Uterus (tissue), 2 donors: ENCODE measurements around the gene NTPCR.

Experiments
- POLR2A ChIP-seq, 2 donors: fragments of 450-650 bp; IDR thresholded peaks; one replicate each; pipeline ENCODE4 v1.6.1; 2016; ENCODE audit warnings: antibody characterized with exemption in 2 of 2, mild to moderate bottlenecking in 1 of 2, moderate library complexity in 1 of 2
- TF ChIP-seq, protein P1 (sequence below), 4 experiments: fragments of 200-600 bp in 2 of 4; fragments of 450-650 bp in 2 of 4; sonication (generic) in 2 of 4; IDR thresholded peaks; one replicate each; pipeline ENCODE4 v1.5.1; 2016 to 2019; ENCODE audit warnings: antibody characterized with exemption in 4 of 4, mild to moderate bottlenecking in 2 of 4, moderate library complexity in 1 of 4

DNA sequence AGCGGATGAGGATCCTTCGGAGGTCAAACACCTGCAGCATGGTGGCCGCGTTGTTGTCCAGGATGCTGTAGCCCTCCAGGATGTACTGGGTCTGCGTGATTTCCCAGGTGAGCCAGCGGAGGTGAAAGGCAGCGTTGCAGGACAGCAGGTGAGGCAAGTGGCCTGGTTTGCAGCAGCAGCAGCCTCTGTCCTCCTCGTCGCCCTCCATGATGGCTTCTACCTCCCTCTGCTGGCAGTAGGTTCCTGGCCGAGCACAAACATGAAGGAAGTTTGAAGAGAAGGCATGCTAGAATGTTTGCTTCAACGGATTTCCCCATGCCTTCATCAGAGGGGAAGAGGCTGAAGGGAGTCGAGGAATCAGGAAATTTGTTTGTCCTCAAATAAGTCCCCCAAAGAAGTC lies 74.7 kb downstream of the NTPCR start:
- TF ChIP-seq, protein P1, sequence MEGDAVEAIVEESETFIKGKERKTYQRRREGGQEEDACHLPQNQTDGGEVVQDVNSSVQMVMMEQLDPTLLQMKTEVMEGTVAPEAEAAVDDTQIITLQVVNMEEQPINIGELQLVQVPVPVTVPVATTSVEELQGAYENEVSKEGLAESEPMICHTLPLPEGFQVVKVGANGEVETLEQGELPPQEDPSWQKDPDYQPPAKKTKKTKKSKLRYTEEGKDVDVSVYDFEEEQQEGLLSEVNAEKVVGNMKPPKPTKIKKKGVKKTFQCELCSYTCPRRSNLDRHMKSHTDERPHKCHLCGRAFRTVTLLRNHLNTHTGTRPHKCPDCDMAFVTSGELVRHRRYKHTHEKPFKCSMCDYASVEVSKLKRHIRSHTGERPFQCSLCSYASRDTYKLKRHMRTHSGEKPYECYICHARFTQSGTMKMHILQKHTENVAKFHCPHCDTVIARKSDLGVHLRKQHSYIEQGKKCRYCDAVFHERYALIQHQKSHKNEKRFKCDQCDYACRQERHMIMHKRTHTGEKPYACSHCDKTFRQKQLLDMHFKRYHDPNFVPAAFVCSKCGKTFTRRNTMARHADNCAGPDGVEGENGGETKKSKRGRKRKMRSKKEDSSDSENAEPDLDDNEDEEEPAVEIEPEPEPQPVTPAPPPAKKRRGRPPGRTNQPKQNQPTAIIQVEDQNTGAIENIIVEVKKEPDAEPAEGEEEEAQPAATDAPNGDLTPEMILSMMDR (IDR thresholded peaks at IDR 0.05), result no peak
- TF ChIP-seq POLR2A (IDR thresholded peaks at IDR 0.05), result no peak
